Globus pallidus (tissue), 1 donor: ENCODE measurements around the gene PIN4.
"Not testable (repeated sequence)": the region's sequence is repeated elsewhere in the genome, so short reads cannot be mapped to it uniquely, and the experiment has no call there.

Experiments used
- DNase-seq: peaks from one replicate; pipeline ENCODE4 v3.0.0-alpha.2; 2015; ENCODE audit warnings: low spot score

The PIN4 gene

GRCh38 chrX:72202792-72203401, 21.3 kb downstream of the PIN4 start:
- no peak for DNase-seq

GRCh38 chrX:72203421-72203820, 21.9 kb downstream of the PIN4 start:
- DNase-seq: no peak

- DNase-seq: no peak
Measured at GRCh38 chrX:72205706-72206105, 24.1 kb downstream of the PIN4 start.

GRCh38 chrX:72207366-72207765, 25.8 kb downstream of the PIN4 start:
- DNase-seq: no peak

- no peak for DNase-seq
Measured at GRCh38 chrX:72208126-72208800, 26.7 kb downstream of the PIN4 start.

- DNase-seq: no peak
Measured at GRCh38 chrX:72216973-72217372, 35.4 kb downstream of the PIN4 start.

GRCh38 chrX:72220375-72220774, 38.8 kb downstream of the PIN4 start:
- DNase-seq: not testable (repeated sequence)

GRCh38 chrX:72230290-72230689, 48.7 kb downstream of the PIN4 start:
- no peak for DNase-seq

- DNase-seq: no peak
Measured at GRCh38 chrX:72236841-72237240, 55.3 kb downstream of the PIN4 start.

- no peak for DNase-seq
Measured at GRCh38 chrX:72238183-72238582, 56.6 kb downstream of the PIN4 start.

- peak; percentile 75 for DNase-seq
Measured at GRCh38 chrX:72238721-72239475, 57.3 kb downstream of the PIN4 start, which contains the start of gene ERCC6L. Gene ERCC6L (minus strand): TSS chrX:72239027. CDS start chrX:72238911, 116 bp downstream.

- DNase-seq: no peak
Measured at GRCh38 chrX:72240976-72241375, 59.4 kb downstream of the PIN4 start.

- no peak for DNase-seq
Measured at GRCh38 chrX:72243472-72243871, 61.9 kb downstream of the PIN4 start.

GRCh38 chrX:72245461-72246089, 64.0 kb downstream of the PIN4 start:
- DNase-seq: no peak

- DNase-seq: no peak
Measured at GRCh38 chrX:72247206-72247942, 65.8 kb downstream of the PIN4 start.
